NCI-H345 (cell line): Measurements from ENCODE around the gene ZNF487.

Experiments used
- DNase-seq: peaks from one replicate; lab custom pipeline; 2025; lab: John Stamatoyannopoulos, UW

Gene ZNF487

DNA sequence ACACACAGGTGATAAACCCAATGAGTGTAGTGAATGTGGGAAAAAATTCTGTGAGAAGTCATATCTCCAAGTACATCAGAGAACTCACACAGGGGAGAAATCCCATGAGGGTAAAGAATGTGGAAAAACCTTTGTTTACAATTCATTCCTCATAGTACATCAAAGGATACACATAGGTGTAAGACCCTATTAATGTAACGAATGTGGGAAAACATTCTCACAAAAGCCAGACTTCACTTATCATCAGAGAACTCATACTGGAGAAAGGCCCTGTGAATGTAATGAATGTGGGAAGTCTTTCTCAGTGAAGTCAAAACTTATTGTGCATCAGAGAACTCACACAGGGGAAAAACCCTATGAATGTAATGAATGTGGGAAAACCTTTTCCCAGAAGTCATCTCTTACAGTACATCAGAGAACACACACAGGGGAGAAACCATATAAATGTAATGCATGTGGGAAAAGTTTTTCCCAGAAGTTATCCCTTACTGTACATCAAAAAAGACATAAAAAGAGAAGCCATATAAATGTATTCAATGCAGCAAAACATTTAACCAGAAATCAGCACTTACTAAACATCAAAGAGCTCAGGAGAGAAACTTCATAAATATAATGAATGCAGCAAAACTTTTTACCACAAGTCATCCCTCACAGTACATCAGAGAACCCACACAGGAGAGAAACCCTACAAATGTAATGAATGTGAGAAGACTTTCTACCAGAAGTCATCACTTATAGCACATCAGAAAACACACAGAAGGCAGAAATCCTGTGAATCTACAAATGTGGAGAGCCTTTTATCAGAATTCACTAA lies 87.7 kb downstream of the ZNF487 start:
- DNase-seq, result no peak
